GM12878 (cell line): Measurements from ENCODE around the gene GALR1. TPM values are rescaled to one million over a fixed set of nuclear protein-coding genes. Genes with fewer than 3 reads are reported as not detected.

Source experiments
- ATAC-seq: fragments of 200-7000 bp; cut with Tn5 transposase; 3 replicates; pipeline ENCODE4 v1.9.1; 2020; ENCODE audit warnings: mild to moderate bottlenecking, moderate library complexity
- BruUV-seq: library from RNA; stranded (reverse); fragments of 400-500 nt; replicated peaks from 2 replicates; lab custom pipeline; 2021; lab: Mats Ljungman, UMichigan
- CTCF ChIA-PET: fragments of 300-600 bp; sonication (Branson Sonifier 250); formaldehyde crosslinking; extraction: SDS; loops from one replicate; lab custom pipeline; 2021; ENCODE audit warnings: inconsistent platforms; lab: Yijun Ruan, JAX
- POLR2A ChIA-PET: fragments of 350-600 bp; formaldehyde crosslinking; extraction: SDS; loops from one replicate; lab custom pipeline; 2021; ENCODE audit warnings: inconsistent platforms; lab: Charles Lee
- RAD21 ChIA-PET: fragments of 300-600 bp; sonication (Branson Sonifier 250); formaldehyde crosslinking; loops from one replicate; lab custom pipeline; 2023; ENCODE audit warnings: antibody characterized with exemption; ENCODE audit not compliant: unreplicated experiment; lab: Charles Lee
- SMC1A ChIA-PET: fragments of 300-600 bp; sonication (Branson Sonifier 250); formaldehyde crosslinking; loops from one replicate; lab custom pipeline; 2023; ENCODE audit not compliant: unreplicated experiment, uncharacterized antibody; lab: Charles Lee
- DNase-seq: peaks from one replicate; pipeline ENCODE4 v3.0.0-alpha.2; 2011; ENCODE audit warnings: low read depth, low spot score
- FAIRE-seq: peaks from 3 replicates; lab custom pipeline; 2011; peaks lifted over from hg19 to GRCh38; lab: Jason Lieb, UNC
- H2AFZ ChIP-seq: 2 replicates; pipeline ENCODE4 v1.6.0; 2011; ENCODE audit warnings: low read depth, low read length, control low read depth; ENCODE audit not compliant: control insufficient read depth
- H3K27ac ChIP-seq: 2 replicates; pipeline ENCODE4 v1.5.1; 2011; ENCODE audit warnings: control low read depth; ENCODE audit not compliant: control insufficient read depth, insufficient read depth
- H3K27me3 ChIP-seq, 2 experiments: replicated peaks in 1 of 2; 2 replicates each; pipeline versions ENCODE4 v1.6.0 to v1.6.1; 2011; ENCODE audit warnings: low read length in 1 of 2; ENCODE audit not compliant: control insufficient read depth in 2 of 2, insufficient read depth in 2 of 2
- H3K36me3 ChIP-seq, 2 experiments: 2 replicates each; pipeline ENCODE4 v1.5.1; 2011; ENCODE audit warnings: low read length in 1 of 2; ENCODE audit not compliant: control insufficient read depth in 2 of 2, insufficient read depth in 2 of 2
- H3K4me1 ChIP-seq: 2 replicates; pipeline ENCODE4 v1.6.1; 2011; ENCODE audit warnings: mild to moderate bottlenecking, low read length, moderate library complexity, mixed read lengths; ENCODE audit not compliant: control insufficient read depth, insufficient read depth
- H3K4me2 ChIP-seq: 2 replicates; pipeline ENCODE4 v1.6.0; 2011; ENCODE audit warnings: control low read depth; ENCODE audit not compliant: control insufficient read depth, insufficient read depth
- H3K4me3 ChIP-seq: fragments of 200-600 bp; sonication (generic); 2 replicates; pipeline ENCODE4 v1.5.1; 2016
- H3K79me2 ChIP-seq: 2 replicates; pipeline ENCODE4 v1.6.0; 2011; ENCODE audit warnings: low read length; ENCODE audit not compliant: control insufficient read depth, insufficient read depth
- H3K9ac ChIP-seq: 2 replicates; pipeline ENCODE4 v1.8.0; 2011; ENCODE audit warnings: low read length, control low read depth, mixed read lengths; ENCODE audit not compliant: control insufficient read depth, insufficient read depth
- H3K9me3 ChIP-seq: replicated peaks from 3 replicates; pipeline ENCODE4 v1.5.1; 2011; ENCODE audit warnings: mild to moderate bottlenecking, low read length; ENCODE audit not compliant: control insufficient read depth, insufficient read depth
- H4K20me1 ChIP-seq: 2 replicates; pipeline ENCODE4 v1.6.0; 2011; ENCODE audit not compliant: control insufficient read depth, insufficient read depth
- CEBPB ChIP-seq, 2 experiments: fragments of 150-350 bp in 1 of 2; IDR thresholded peaks; 2 replicates each; pipeline ENCODE4 v1.6.1; 2012 to 2014; ENCODE audit warnings: low read depth in 2 of 2, low read length in 2 of 2, borderline replicate concordance in 1 of 2, inconsistent platforms in 1 of 2
- CEBPZ ChIP-seq: fragments of 150-350 bp; IDR thresholded peaks from 2 replicates; pipeline ENCODE4 v1.6.1; 2016; ENCODE audit warnings: low read depth, low read length
- GABPA ChIP-seq: IDR thresholded peaks from 2 replicates; pipeline ENCODE4 v1.6.1; 2014; ENCODE audit warnings: antibody characterized with exemption, low read depth, mild to moderate bottlenecking, inconsistent platforms
- MTA2 ChIP-seq: fragments of 450-650 bp; IDR thresholded peaks from 2 replicates; pipeline ENCODE4 v1.6.1; 2016; ENCODE audit warnings: low read depth, mild to moderate bottlenecking, moderate library complexity
- RELB ChIP-seq: fragments of 450-650 bp; IDR thresholded peaks from 2 replicates; pipeline ENCODE4 v1.6.1; 2017; ENCODE audit warnings: low read depth, mild to moderate bottlenecking, moderate library complexity
- SKIL ChIP-seq: fragments of 450-650 bp; IDR thresholded peaks from 2 replicates; pipeline ENCODE4 v1.6.1; 2017; ENCODE audit warnings: mild to moderate bottlenecking, low read depth, inconsistent platforms; ENCODE audit not compliant: poor library complexity, severe bottlenecking
- USF2 ChIP-seq: IDR thresholded peaks from 2 replicates; pipeline ENCODE4 v1.6.1; 2011; ENCODE audit warnings: low read depth, low read length, improper control_type of control experiment, borderline replicate concordance
- ZNF384 ChIP-seq: IDR thresholded peaks from 2 replicates; pipeline ENCODE4 v1.6.1; 2012; ENCODE audit warnings: low read depth, mild to moderate bottlenecking, low read length, improper control_type of control experiment, borderline replicate concordance
- ZNF592 ChIP-seq: fragments of 450-650 bp; IDR thresholded peaks from 2 replicates; pipeline ENCODE4 v1.6.1; 2017; ENCODE audit warnings: mild to moderate bottlenecking, moderate library complexity
- WGBS: methylation state at CpG from one replicate; pipeline ENCODE4 v1.1.6; 2016; ENCODE audit warnings: low lambda C conversion rate; ENCODE audit not compliant: insufficient replicate concordance, insufficient coverage; ENCODE audit errors: missing lambda C conversion rate; 5-methylcytosine and 5-hydroxymethylcytosine counted together
- in situ Hi-C: fragments of 300-500 bp; cut with MboI; formaldehyde crosslinking; loops from 9 replicates; pipeline ENCODE4 v1.14.3; 2018; ENCODE audit warnings: mixed read lengths
- intact Hi-C: fragments of 100-400 bp; cut with micrococcal nuclease; formaldehyde crosslinking; loops from one replicate; pipeline ENCODE4 v1.14.2; 2022; ENCODE audit not compliant: unreplicated experiment
- polyA plus RNA-seq, 11 experiments: library from polyadenylated mRNA; depleted of rRNA in 4 of 11; unstranded in 6 of 11; stranded (reverse) in 5 of 11; fragments of >200 nt; fragmentation: Nextera tagmentation in 4 of 11; fragmentation: Illumina TruSeq in 1 of 11; extraction: Ambion mirVana in 4 of 11; extraction: Trizol in 1 of 11; gene quantifications; 1 replicate in 1 of 11; 2 replicates in 10 of 11; pipeline versions ENCODE4 v1.2.1 to v1.2.3, GENCODE V29; 2011 to 2016; ENCODE audit warnings: inconsistent platforms in 2 of 11, missing spikeins in 2 of 11, low read depth in 1 of 11
- total RNA-seq, 4 experiments: library from RNA; depleted of rRNA in 3 of 4; stranded (reverse); fragments of >200 nt in 3 of 4; fragmentation: Illumina TruSeq in 1 of 4; extraction: Trizol in 1 of 4; gene quantifications; 2 replicates each; pipeline versions ENCODE4 v1.2.1 to v1.2.3, GENCODE V29; 2013 to 2021

Gene GALR1
- total and polyA plus RNA-seq, 10 of the 15 experiments (the other 5 are each of a cell fraction or from before 2014, with no cell fraction given) = not detected

GRCh38 chr18:77201506-77201905 lies 48.1 kb upstream of the GALR1 start:
- ChIA-PET CTCF (interaction anchor here (4.3 kb wide), 1 partner anchor 10 kb away, joined by 19 read pairs; no protein-coding TSS in a partner anchor), RAD21 (no interaction called here), POLR2A (no interaction called here), SMC1A (interaction anchor here (1.8 kb wide), 1 partner anchor 10 kb away, joined by 5 read pairs; no protein-coding TSS in a partner anchor)
- BruUV-seq = no TSS peak
- no peak for ATAC-seq
- Histone ChIP-seq H4K20me1 (no peaks in the 10 kb centered on the region), H3K27ac (no peak overlapping the region), H3K79me2 (no peaks in the 10 kb centered on the region), H3K4me1 (no peaks in the 10 kb centered on the region; the same call in 1 of the 2 replicates), H3K4me2 (no peak overlapping the region), H3K9ac (no peak overlapping the region), H3K36me3 (no peaks in the 10 kb centered on the region), H3K27me3 (no peaks in the 10 kb centered on the region), H2AFZ (no peak overlapping the region), H3K4me3 (no peak overlapping the region), H3K9me3 (no peaks in the 10 kb centered on the region)
- in situ Hi-C loops (loop anchor here (5.0 kb wide), 1 partner anchor 199 kb away; no protein-coding TSS in a partner anchor), intact Hi-C loops (loop anchor here (10.0 kb wide), 1 partner anchor 397 kb away; no protein-coding TSS in a partner anchor)
- WGBS = 22% methylated on average over 4 of the region's 4 CpGs
- DNase-seq = no peak
- FAIRE-seq = no peak
- TF ChIP-seq USF2 (no peak), MTA2 (no peak), ZNF592 (no peak), GABPA (no peak), CEBPZ (no peak), ZNF384 (no peak), RELB (no peak), SKIL (no peak), CEBPB (IDR thresholded peaks at IDR 0.05; ENCODE audit: borderline replicate concordance in 1 of 2, low read depth in 2 of 2, low read length in 2 of 2) (no peak)
